Smooth muscle cell (in vitro differentiated cells): Measurements from ENCODE around the gene NKRF. TPM values are rescaled to one million over a fixed set of nuclear protein-coding genes. Genes with fewer than 3 reads are reported as not detected.

Source experiments
- DNase-seq: peaks from one replicate; lab custom pipeline; 2025; ENCODE audit not compliant: unreplicated experiment; lab: John Stamatoyannopoulos, UW
- H2AFZ ChIP-seq: fragments of 200-600 bp; sonication (generic); 2 replicates; pipeline ENCODE4 v1.6.0; 2016; ENCODE audit warnings: antibody characterized with exemption, low read depth, mild to moderate bottlenecking
- H3F3A ChIP-seq: fragments of 200-600 bp; sonication (generic); 2 replicates; pipeline ENCODE4 v1.6.0; 2017; ENCODE audit warnings: antibody characterized with exemption, low read depth
- H3K27ac ChIP-seq: fragments of 200-600 bp; sonication (generic); 2 replicates; pipeline ENCODE4 v1.5.1; 2016; ENCODE audit warnings: low read depth, mild to moderate bottlenecking
- H3K27me3 ChIP-seq: fragments of 200-600 bp; sonication (generic); 2 replicates; pipeline ENCODE4 v1.6.1; 2016; ENCODE audit warnings: low read depth, mild to moderate bottlenecking
- H3K36me3 ChIP-seq: fragments of 200-600 bp; sonication (generic); 2 replicates; pipeline ENCODE4 v1.5.1; 2016; ENCODE audit warnings: low read depth
- H3K4me1 ChIP-seq: fragments of 200-600 bp; sonication (generic); 2 replicates; pipeline ENCODE4 v1.5.1; 2016; ENCODE audit warnings: low read depth
- H3K4me2 ChIP-seq: fragments of 200-600 bp; sonication (generic); 2 replicates; pipeline ENCODE4 v1.6.0; 2016; ENCODE audit warnings: mild to moderate bottlenecking
- H3K4me3 ChIP-seq: fragments of 200-600 bp; sonication (generic); 2 replicates; pipeline ENCODE4 v1.5.1; 2016; ENCODE audit warnings: mild to moderate bottlenecking
- H3K79me2 ChIP-seq: fragments of 200-600 bp; sonication (generic); 2 replicates; pipeline ENCODE4 v1.6.0; 2016; ENCODE audit warnings: low read depth, mild to moderate bottlenecking
- H3K9ac ChIP-seq: fragments of 200-600 bp; sonication (generic); 2 replicates; pipeline ENCODE4 v1.6.0; 2016; ENCODE audit warnings: low read depth
- H3K9me3 ChIP-seq: fragments of 200-600 bp; sonication (generic); replicated peaks from 2 replicates; pipeline ENCODE4 v1.5.1; 2016; ENCODE audit warnings: low read depth
- H4K20me1 ChIP-seq: fragments of 200-600 bp; sonication (generic); 2 replicates; pipeline ENCODE4 v1.6.0; 2016; ENCODE audit warnings: low read depth
- WGBS: methylation state at CpG from one replicate; pipeline ENCODE4 v1.1.7; 2016; ENCODE audit warnings: low lambda C conversion rate; 5-methylcytosine and 5-hydroxymethylcytosine counted together
- polyA plus RNA-seq: library from polyadenylated mRNA; unstranded; fragments of >200 nt; fragmentation: Nextera tagmentation; extraction: Ambion mirVana; gene quantifications from 2 replicates; pipeline ENCODE4 v1.2.1, GENCODE V29; 2016
- total RNA-seq: library from RNA; depleted of rRNA; stranded (reverse); fragments of >200 nt; gene quantifications from 2 replicates; pipeline ENCODE4 v1.2.3, GENCODE V29; 2014
- TF ChIP-seq, protein P1 (sequence below): fragments of 200-600 bp; sonication (generic); IDR thresholded peaks from 2 replicates; pipeline ENCODE4 v1.5.1; 2017; ENCODE audit warnings: borderline replicate concordance, mild to moderate bottlenecking, antibody characterized with exemption; ENCODE audit not compliant: insufficient read depth, poor library complexity, severe bottlenecking

Gene NKRF
- total and polyA plus RNA-seq, 2 experiments from 2014 or later: 2.4 to 8.0 TPM

DNA sequence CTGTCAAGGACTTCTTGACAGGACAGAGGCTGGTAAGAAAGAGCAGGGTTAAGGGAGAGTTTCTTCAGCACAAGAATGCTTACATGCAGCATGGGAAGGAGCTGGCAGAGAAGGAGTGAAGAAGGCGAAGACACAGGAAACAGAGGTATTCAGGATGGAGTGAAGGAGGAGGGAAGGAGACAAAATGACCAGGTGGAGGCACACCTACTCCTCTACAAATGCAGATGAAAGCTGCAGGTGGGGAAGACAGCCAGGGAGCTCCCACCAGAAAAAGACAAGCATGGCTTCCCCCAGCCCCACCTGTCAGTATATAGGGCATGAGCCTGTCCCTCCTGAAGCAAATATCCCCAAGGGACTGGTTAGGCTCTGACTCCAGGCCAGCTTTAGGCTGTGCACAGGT, 29.6 kb upstream of the NKRF start:
- DNase-seq: no peak
- Histone ChIP-seq H3K4me1 (no peaks in the 10 kb centered on the region), H3K4me2 (no peak overlapping the region), H2AFZ (no peak overlapping the region), H4K20me1 (no peaks in the 10 kb centered on the region), H3K36me3 (no peaks in the 10 kb centered on the region), H3K9ac (no peak overlapping the region), H3K27ac (no peak overlapping the region), H3K79me2 (no peaks in the 10 kb centered on the region), H3K27me3 (no peaks in the 10 kb centered on the region), H3K4me3 (no peak overlapping the region), H3F3A (no peaks in the 10 kb centered on the region), H3K9me3 (no peaks in the 10 kb centered on the region)
- WGBS: 80% methylated on average over 1 of the region's 1 CpG
- TF ChIP-seq, protein P1, sequence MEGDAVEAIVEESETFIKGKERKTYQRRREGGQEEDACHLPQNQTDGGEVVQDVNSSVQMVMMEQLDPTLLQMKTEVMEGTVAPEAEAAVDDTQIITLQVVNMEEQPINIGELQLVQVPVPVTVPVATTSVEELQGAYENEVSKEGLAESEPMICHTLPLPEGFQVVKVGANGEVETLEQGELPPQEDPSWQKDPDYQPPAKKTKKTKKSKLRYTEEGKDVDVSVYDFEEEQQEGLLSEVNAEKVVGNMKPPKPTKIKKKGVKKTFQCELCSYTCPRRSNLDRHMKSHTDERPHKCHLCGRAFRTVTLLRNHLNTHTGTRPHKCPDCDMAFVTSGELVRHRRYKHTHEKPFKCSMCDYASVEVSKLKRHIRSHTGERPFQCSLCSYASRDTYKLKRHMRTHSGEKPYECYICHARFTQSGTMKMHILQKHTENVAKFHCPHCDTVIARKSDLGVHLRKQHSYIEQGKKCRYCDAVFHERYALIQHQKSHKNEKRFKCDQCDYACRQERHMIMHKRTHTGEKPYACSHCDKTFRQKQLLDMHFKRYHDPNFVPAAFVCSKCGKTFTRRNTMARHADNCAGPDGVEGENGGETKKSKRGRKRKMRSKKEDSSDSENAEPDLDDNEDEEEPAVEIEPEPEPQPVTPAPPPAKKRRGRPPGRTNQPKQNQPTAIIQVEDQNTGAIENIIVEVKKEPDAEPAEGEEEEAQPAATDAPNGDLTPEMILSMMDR: no peak

DNA sequence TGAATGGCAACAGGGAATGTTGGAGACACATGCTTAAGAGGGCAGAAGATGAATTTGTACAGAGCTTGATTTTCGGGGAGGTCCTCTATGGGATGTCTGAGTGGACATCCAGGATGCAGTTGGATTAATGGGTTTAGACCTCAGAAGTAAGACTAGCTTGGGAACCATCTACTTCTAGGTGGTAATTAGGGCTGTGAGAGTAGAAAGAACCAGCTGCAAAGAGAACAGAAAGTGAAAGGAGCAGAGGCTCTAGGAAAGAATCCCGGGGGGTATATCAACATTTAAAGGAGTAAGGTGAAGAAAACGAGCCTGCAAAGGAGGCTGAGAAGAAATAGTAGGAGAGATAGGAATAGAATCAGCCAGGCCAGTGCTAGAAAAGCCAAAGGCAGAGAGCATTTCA, 29.0 kb upstream of the NKRF start:
- H3K9ac ChIP-seq: no peak overlapping the region
- H3K4me2 ChIP-seq: no peak overlapping the region
- H4K20me1 ChIP-seq: no peaks in the 10 kb centered on the region
- H3F3A ChIP-seq: no peaks in the 10 kb centered on the region
- no peak overlapping the region for H3K27ac ChIP-seq
- no peaks in the 10 kb centered on the region for H3K36me3 ChIP-seq
- no peak overlapping the region for H2AFZ ChIP-seq
- H3K4me3 ChIP-seq: no peak overlapping the region
- no peaks in the 10 kb centered on the region for H3K4me1 ChIP-seq
- no peaks in the 10 kb centered on the region for H3K79me2 ChIP-seq
- no peaks in the 10 kb centered on the region for H3K27me3 ChIP-seq
- TF ChIP-seq, protein P1: no peak
- no peaks in the 10 kb centered on the region for H3K9me3 ChIP-seq
- no peak for DNase-seq
- 73% methylated on average over 3 of the region's 3 CpGs for WGBS

DNA sequence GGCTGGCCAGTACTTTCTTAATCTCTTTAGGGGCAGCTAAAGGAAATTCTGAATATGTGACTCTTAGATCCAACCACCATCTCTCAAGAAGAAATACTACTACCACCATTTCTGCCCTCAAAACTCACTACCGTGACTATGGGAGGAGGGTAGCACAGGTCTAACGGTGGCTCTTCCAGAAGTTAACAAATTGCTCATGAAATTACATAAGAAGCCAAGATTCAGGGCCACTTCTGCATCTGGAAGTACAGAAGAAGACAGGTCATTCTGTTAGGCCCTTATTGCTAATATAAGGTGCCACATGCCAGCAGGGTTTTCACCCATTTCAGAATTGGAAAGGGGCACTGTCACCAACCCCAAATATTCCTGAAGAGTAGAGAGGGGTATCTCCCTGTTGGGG, 19.6 kb upstream of the NKRF start:
- Histone ChIP-seq H3K9me3 (no peaks in the 10 kb centered on the region), H3K4me2 (no peak overlapping the region), H3K27me3 (no peaks in the 10 kb centered on the region), H3K27ac (no peak overlapping the region), H4K20me1 (no peaks in the 10 kb centered on the region), H3F3A (no peaks in the 10 kb centered on the region), H3K4me3 (no peak overlapping the region), H3K36me3 (no peaks in the 10 kb centered on the region), H3K4me1 (no peaks in the 10 kb centered on the region), H3K79me2 (no peaks in the 10 kb centered on the region), H2AFZ (no peak overlapping the region), H3K9ac (no peak overlapping the region)
- WGBS: 71% methylated on average over 2 of the region's 2 CpGs
- no peak for DNase-seq
- TF ChIP-seq, protein P1: no peak

DNA sequence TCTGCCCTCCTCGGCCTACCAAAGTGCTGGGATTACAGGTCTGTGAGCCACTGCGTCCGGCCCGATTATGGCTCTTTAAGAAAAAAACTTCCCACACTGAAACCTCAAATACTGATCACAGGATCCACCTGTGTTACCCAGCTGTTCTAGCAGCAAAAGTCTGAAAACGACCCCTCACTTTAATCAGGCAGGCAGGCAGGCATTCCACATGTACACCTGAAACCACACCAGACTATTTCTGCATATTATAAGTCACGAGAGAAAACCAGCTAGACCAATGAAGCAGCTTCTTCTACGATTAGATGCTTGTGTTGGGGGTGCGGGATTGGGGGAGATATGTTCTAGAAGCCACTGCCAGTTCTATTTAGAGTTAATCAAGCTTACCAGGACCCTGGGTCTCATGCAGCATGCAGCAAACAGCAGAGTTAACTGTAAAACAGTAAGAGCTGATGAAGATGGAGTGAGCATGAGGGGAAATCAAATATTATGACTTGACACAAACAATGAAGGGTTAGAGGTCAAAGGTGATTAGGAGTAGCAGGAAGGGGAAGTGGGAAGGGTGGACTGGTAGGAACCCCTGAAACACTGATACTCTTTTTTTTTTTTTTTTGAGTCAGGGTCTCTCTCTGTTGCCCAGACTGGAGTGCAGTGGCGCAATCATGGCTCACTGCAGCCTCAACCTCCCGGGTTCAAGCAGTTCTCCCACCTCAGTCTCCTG, 18.9 kb upstream of the NKRF start:
- Histone ChIP-seq H3K9me3 (no peaks in the 10 kb centered on the region), H3K4me3 (no peak overlapping the region), H3K36me3 (no peaks in the 10 kb centered on the region), H2AFZ (no peak overlapping the region), H3K9ac (no peak overlapping the region), H4K20me1 (no peaks in the 10 kb centered on the region), H3K4me1 (no peaks in the 10 kb centered on the region), H3F3A (no peaks in the 10 kb centered on the region), H3K4me2 (no peak overlapping the region), H3K79me2 (no peaks in the 10 kb centered on the region), H3K27ac (no peak overlapping the region), H3K27me3 (no peaks in the 10 kb centered on the region)
- DNase-seq: no peak
- 87% methylated on average over 10 of the region's 10 CpGs for WGBS
- TF ChIP-seq, protein P1: no peak
